NCI-H1417 treated with DMSO at 0.1 percent for 48 hours (cell line): Measurements from ENCODE around the gene BFSP1.

Experiments
- DNase-seq: peaks from one replicate; lab custom pipeline; 2025; lab: John Stamatoyannopoulos, UW

The BFSP1 gene

GRCh38 chr20:17530716-17531664 lies at the start of gene BFSP1:
BFSP1 (minus strand) TSS chr20:17531379; CDS start chr20:17531329, 50 bp downstream.
- no peak for DNase-seq

- DNase-seq = no peak
Observed at GRCh38 chr20:17580895-17581294, 49.7 kb upstream of the BFSP1 start.

GRCh38 chr20:17579369-17580039 lies 48.3 kb upstream of the BFSP1 start:
- DNase-seq = no peak

GRCh38 chr20:17576215-17576614 lies 45.0 kb upstream of the BFSP1 start:
- DNase-seq = no peak

- no peak for DNase-seq
Observed at GRCh38 chr20:17573463-17573862, 42.3 kb upstream of the BFSP1 start.

GRCh38 chr20:17572034-17572638 lies 41.0 kb upstream of the BFSP1 start:
- DNase-seq = no peak

GRCh38 chr20:17571153-17571527 lies 40.0 kb upstream of the BFSP1 start:
- no peak for DNase-seq

- no peak for DNase-seq
Observed at GRCh38 chr20:17570347-17571152, 39.4 kb upstream of the BFSP1 start.

- peak; percentile 71 for DNase-seq
Observed at GRCh38 chr20:17569616-17570346, 38.6 kb upstream of the BFSP1 start, which contains the start of gene DSTN. DSTN (plus strand) TSS chr20:17570075; CDS start chr20:17570209, 134 bp downstream.

- DNase-seq = no peak
Observed at GRCh38 chr20:17568972-17569521, 37.9 kb upstream of the BFSP1 start.

- no peak for DNase-seq
Observed at GRCh38 chr20:17568045-17568788, 37.0 kb upstream of the BFSP1 start.

GRCh38 chr20:17566345-17566744 lies 35.2 kb upstream of the BFSP1 start:
- DNase-seq = no peak

- DNase-seq = no peak
Observed at GRCh38 chr20:17565169-17565845, 34.1 kb upstream of the BFSP1 start.

- DNase-seq = no peak
Observed at GRCh38 chr20:17562804-17563305, 31.7 kb upstream of the BFSP1 start.

- no peak for DNase-seq
Observed at GRCh38 chr20:17560344-17561074, 29.3 kb upstream of the BFSP1 start.

GRCh38 chr20:17559338-17559737 lies 28.2 kb upstream of the BFSP1 start:
- no peak for DNase-seq

GRCh38 chr20:17558941-17559304 lies 27.7 kb upstream of the BFSP1 start:
- DNase-seq = no peak

GRCh38 chr20:17558154-17558940 lies 27.2 kb upstream of the BFSP1 start:
- DNase-seq = no peak
